ENCODE data around the gene UGT2A3. TPM values are rescaled to one million over a fixed set of nuclear protein-coding genes. Genes with fewer than 3 reads are reported as not detected.
"Not testable (repeated sequence)": the region's sequence is repeated elsewhere in the genome, so short reads cannot be mapped to it uniquely, and the experiment has no call there.

Gene UGT2A3
- not detected in 2 replicates for total RNA-seq (2014; rRNA removed; shearing (Covaris generic); ENCODE audit: low replicate concordance)

DNA sequence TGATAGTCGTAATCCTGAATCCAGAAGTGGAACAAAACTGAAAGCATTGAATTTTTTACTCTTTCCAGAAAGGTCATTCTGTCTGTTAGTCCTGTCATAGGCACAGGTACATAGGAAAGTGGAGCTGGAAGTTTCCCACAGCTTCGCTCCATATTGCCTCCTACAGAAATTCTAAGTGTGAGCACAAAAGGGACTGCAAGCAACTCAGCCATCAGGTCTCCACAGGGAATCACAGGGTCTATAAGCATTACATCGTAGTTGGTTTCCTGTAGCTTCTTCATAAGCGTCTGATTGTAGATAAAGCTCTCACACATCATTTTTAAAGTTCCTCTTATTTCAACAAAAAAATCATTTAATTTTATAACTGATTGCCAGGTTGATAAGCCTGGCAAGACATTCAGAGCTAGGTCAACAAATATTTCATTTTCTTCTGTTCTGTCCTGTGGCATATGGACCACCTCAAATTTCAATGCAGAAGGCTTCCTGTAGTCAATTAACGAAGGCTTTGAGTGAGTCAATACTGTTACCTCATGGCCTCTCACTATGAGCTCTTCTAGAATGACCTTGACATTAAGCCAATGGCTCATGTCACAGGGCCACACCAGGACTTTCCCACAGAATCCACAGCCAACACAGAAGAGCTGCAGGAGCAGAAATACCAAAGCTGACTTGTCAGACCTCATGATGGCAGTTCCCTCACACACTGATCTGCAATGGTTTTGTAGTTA, at the start of gene UGT2A3:
Gene UGT2A3 (minus strand): TSS at position 727 of the 728 bp plus-strand sequence. CDS start 44 bp downstream, at position 683.
- H3K36me3 ChIP-seq = no peaks in the 10 kb centered on the region
- no peaks in the 10 kb centered on the region for H3K9me3 ChIP-seq
- no peak within 1 kb of the TSS for H3K4me3 ChIP-seq
- no peaks in the 10 kb centered on the region for H3K27me3 ChIP-seq
- DNase-seq = no peak

DNA sequence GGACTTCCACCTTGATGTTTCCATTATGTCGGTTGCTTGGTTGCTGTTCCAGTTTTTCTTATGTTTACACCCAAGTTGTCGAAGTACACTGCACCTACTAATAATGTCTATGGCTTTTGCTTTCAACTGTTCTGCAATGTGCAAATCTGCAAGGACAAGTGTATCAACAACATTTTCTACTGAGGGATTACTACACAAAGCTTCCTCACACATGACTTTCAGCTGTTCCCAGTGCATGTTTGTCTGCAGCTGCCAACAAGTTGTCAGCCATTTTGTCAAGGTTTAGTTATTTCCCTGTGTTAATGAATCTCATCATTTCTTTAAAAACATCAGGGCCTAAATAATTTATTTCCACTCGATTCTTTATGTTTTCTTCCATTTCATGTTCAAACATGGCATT, 45.4 kb upstream of the UGT2A3 start:
- no peak for DNase-seq
- H3K4me3 ChIP-seq = no peak overlapping the region
- H3K27me3 ChIP-seq = no peaks in the 10 kb centered on the region
- H3K9me3 ChIP-seq = no peaks in the 10 kb centered on the region
- H3K36me3 ChIP-seq = no peaks in the 10 kb centered on the region

DNA sequence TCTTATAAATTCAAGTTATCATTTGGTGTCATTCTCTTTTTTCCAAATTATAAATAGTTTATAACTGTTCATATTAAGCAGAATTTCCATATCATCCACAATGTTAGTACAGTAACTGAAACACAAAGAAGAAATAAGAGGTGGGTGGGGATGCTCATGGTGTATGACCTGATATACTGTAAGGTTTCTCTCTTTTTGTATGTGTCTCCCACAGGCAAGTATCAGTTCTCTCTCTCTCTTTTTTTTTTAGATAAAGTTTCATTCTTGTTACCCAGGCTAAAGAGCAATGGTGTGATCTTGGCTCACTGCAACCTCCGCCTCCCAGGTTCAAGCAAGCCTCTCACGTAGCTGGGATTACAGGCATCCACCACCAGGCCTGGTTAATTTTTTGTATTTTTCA, 43.7 kb upstream of the UGT2A3 start:
- DNase-seq = no peak
- H3K27me3 ChIP-seq = no peaks in the 10 kb centered on the region
- H3K4me3 ChIP-seq = no peak overlapping the region

DNA sequence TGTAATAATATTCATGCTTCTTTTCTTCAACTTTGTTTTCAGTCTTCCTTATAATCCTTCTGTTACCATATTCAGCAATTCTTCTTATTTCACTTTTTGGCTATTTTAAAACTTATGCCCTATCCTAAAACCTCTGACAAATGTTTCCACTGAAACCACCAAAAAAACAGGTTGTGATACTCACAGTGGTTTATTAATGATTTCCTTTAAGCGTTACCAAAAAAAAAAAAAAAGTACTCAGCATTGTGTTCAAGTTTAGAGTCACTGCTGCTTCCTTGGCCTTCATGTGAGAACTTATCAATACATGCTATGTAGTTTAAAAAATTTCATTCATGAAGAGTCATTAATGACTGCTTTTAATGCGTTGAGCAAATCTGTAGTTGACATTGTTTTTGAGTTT, 35.4 kb upstream of the UGT2A3 start:
- no peaks in the 10 kb centered on the region for H3K27me3 ChIP-seq
- no peaks in the 10 kb centered on the region for H3K9me3 ChIP-seq
- no peak overlapping the region for H3K4me3 ChIP-seq
- DNase-seq = no peak
- no peaks in the 10 kb centered on the region for H3K36me3 ChIP-seq

More for the DNA sequence above, 43.7 kb upstream of the UGT2A3 start:
- Histone ChIP-seq H3K9me3 (no peaks in the 10 kb centered on the region), H3K36me3 (no peaks in the 10 kb centered on the region)

DNA sequence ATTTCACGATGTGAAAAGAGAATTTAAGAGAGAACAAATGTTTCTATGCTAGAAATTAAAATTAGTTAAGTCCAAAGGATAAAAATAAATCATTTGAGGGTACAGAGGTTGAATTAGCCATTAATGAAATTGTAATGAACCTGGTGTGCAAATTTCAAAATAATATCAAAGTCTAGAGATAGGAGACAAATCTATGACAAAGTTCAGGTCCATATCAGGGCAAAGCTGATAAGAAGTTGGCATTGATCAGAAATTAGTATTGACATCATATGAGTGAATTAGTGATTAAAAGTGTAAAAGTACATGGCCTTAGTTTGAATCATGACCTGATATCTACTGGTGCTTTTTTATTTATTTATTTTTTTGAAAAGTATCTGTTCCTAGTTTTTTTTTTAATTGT, 33.8 kb upstream of the UGT2A3 start:
- Histone ChIP-seq H3K4me3 (no peak overlapping the region), H3K36me3 (no peaks in the 10 kb centered on the region), H3K27me3 (no peaks in the 10 kb centered on the region), H3K9me3 (no peaks in the 10 kb centered on the region)
- DNase-seq = no peak

DNA sequence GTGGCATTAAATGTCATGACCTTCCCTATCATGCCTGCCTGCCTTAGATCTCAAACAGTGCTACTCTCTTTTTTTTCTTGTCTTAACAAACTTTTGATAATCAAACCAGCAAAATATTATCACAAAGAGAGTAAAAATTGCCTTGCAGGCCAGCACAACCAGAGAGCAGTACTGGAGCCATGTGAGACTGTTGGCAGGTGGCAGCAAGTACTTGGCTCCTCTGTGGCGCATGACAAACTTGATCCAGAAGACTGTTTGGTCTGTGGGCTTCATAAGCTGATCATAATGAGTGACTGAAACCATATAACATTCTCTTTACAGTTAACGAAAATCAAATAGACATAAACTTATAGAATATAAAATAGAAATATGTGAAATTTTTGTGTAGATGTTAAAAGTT, 33.3 kb upstream of the UGT2A3 start:
- no peaks in the 10 kb centered on the region for H3K27me3 ChIP-seq
- no peak for DNase-seq
- H3K4me3 ChIP-seq = no peak overlapping the region
- H3K9me3 ChIP-seq = no peaks in the 10 kb centered on the region
- no peaks in the 10 kb centered on the region for H3K36me3 ChIP-seq

DNA sequence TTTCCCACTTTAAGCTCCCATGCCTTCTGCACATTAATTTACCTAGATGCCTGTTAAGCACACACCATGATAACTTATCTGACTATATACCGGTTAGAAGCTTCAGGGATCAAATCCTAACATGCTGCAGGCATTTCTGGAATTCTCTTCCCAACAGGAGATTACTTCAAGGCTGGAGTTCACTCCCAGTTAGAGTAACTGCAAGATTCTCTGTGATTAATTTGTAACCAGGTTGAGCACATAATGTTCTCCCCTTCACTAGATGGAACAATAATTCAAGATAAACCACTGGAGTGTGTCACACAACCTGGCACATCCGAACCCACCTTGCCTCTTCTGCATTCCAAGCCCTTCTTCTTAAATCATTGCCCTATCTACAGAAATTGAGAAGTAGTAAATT, 11.8 kb upstream of the UGT2A3 start:
- no peak for DNase-seq
- H3K36me3 ChIP-seq = no peaks in the 10 kb centered on the region
- H3K4me3 ChIP-seq = no peak overlapping the region
- H3K27me3 ChIP-seq = no peaks in the 10 kb centered on the region
- H3K9me3 ChIP-seq = no peaks in the 10 kb centered on the region

DNA sequence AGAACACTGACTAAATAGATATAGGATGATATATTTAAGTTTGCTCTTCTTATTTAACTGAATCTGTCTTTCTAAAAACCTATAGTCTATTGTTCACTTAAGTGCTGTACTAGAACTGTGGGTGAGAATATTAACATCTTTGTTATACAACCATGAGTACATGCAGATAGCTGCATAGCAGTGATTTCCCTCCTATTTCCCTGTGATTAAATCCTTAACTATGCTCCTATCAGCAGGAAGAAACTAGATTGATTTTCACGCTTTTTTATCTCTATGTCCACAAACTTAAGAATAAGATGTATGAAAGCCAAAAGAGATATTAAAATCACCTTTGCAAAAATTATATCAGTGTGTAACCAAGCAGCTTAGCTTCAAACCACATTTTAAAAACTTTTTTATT, 11.3 kb upstream of the UGT2A3 start:
- no peak for DNase-seq

DNA sequence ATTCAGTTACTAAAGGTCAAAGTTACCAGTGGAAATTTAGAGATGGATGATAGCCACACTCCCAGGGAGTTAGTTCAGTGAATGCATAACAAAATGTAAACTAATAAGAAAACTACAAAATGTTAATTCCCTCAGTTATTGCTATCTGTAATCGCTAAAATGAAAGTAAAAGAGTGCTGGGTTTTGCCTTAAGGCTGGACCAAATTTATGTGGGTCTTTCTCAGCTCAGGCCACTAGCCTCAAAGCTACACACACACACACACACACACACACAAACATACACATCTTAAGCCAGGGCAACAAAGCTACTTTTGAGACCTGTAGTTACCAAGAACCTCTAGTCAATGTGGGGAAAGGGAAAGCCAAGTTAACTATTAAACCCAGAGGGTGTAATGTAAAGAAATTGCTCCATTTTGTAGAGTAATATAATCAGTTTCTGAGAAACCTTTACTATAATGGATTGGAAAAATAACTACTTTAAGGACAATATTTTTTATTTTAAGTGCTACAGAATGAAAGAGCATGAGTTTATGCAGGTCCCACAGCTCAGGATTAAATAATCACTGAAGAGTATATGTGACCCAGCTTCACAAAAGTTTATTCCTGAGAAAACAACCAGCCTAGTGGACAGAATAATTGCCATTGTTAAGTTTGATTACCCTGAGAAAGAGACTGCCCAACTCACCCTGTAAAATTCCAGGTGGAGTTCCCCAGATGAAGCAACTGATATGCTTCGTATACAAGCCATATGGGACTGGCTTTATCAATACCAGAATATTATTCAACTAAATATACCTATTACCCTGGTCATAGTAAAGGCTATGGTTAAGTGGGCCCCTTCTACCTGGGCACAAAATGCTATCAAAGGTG, 8.9 kb upstream of the UGT2A3 start:
- Histone ChIP-seq H3K36me3 (no peaks in the 10 kb centered on the region), H3K4me3 (no peak overlapping the region), H3K9me3 (no peaks in the 10 kb centered on the region), H3K27me3 (no peaks in the 10 kb centered on the region)
- no peak for DNase-seq

More for the DNA sequence above, 11.3 kb upstream of the UGT2A3 start:
- Histone ChIP-seq H3K4me3 (no peak overlapping the region), H3K9me3 (no peaks in the 10 kb centered on the region), H3K27me3 (no peaks in the 10 kb centered on the region), H3K36me3 (no peaks in the 10 kb centered on the region)

DNA sequence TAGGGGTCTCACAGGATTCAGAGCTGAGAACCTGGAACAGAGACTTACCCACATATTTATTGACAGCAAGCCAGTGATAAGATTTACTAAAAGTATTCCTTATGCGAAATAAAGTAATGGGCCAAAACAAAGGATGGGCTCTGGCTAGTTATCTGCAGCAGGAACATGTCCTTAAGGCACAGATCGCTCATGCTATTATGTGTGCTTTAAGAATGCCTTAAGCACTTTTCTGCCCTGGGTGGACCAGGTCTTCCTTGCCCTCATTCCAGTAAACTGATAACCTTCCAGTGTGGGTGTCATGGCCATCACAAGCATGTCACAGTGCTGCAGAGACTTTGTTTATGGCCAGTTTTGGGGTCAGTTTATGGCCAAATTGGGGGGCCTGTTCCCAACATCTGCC, 7.5 kb upstream of the UGT2A3 start:
- H3K27me3 ChIP-seq, H3K36me3 ChIP-seq, H3K9me3 ChIP-seq, H3K4me3 ChIP-seq, DNase-seq: not testable (repeated sequence)

DNA sequence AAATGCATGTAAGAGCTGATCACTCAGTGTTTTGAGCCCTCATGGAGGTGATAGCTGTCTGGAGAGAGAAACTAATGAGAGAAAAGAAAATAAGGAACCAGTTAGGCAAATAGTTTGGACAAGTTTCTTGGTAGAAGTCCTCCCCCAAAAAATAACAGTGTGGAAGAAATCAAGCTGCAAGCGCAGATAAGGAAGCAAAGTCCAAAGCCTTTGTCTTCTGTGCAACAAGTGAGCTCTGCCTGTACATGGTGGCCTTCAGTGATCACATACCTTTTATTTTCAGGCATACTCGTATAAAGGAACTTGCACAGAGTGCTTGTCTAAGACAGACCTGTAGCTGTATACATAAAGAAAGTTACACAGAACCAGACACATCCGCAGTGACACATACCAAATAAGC, 2.5 kb upstream of the UGT2A3 start:
- Histone ChIP-seq H3K27me3 (no peaks in the 10 kb centered on the region), H3K4me3 (no peak overlapping the region), H3K36me3 (no peaks in the 10 kb centered on the region), H3K9me3 (no peaks in the 10 kb centered on the region)
- DNase-seq = no peak

DNA sequence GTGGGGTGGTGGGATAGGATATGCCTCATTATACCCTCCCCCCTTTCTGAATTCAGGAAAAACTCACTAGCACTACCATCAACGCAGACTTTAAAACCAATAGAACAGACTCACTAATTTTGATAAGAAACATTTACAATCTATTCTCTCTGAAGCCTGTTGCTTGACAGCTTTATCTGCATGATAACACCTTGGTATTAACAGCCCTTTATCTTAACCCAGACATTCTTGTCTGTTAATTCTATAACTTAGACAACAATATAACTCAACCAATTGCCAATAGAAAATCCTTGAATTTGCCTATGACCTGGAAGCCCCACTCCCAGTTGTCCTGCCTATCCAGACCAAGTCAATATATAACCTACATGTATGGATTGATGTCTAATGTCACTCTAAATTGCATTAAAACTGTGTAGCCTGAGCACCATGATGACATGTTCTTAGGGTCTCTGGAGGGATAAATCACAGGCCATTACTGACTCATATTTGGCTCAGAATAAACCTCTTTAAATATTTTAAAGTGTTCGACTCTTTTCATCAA, 1.5 kb upstream of the UGT2A3 start:
- H3K9me3 ChIP-seq = no peaks in the 10 kb centered on the region
- DNase-seq = no peak
- no peaks in the 10 kb centered on the region for H3K36me3 ChIP-seq
- H3K4me3 ChIP-seq = no peak overlapping the region
- no peaks in the 10 kb centered on the region for H3K27me3 ChIP-seq

DNA sequence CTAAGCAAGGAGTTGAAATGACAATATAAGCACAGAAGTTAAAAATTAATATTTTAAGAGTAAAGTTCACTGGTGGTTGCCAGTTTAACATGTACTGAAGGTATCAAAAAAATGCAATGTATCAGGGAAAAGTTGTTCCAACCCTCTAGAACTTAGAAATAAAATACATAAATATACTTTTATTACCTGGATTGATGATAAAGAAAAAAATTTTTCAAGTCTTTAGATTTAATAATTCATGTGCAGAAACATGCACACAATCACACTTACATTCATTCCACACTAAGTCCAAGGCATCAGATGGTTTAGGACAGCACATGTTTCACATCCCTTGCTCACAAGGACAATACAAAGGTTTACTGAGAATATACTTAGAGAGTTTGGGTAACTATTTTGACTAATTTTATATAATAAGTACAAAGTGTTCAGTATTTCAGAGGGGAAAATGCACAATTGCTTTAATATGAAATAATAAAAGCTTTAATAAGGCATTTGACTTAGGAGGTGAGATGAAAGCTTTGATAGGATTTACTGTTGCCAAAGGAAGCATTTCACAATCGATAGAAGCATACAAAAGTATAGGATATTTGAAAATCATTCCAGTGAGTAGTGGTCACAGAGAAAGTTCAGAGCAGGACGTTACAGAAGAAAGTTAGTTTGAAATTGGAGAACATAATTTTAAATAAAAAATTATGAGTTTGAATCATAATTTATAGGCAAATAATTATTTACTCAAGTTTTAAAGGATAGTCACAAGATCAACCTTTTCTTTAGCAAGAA, 392 bp upstream of the UGT2A3 start:
- H3K9me3 ChIP-seq = no peaks in the 10 kb centered on the region
- no peaks in the 10 kb centered on the region for H3K36me3 ChIP-seq
- no peak overlapping the region for H3K4me3 ChIP-seq
- no peak for DNase-seq
- H3K27me3 ChIP-seq = no peaks in the 10 kb centered on the region

DNA sequence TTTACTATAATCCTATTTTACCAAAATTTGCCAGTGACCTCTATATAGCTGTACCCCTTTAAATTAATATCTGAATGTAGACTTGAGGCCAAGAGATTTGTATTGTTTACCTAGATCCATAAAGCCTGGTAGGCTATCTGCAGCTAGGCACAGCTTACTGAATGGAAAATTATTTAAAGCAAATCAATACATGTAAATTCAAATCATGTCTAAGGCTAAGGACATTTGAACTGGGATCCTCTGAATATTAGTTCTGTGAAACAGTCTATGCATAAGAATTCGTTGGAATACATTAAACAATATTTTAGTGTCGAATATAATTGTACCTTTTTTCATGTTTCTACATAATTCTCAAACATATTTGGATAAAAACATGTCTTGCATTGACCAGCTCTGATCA, 1.6 kb downstream of the UGT2A3 start:
- H3K9me3 ChIP-seq = no peaks in the 10 kb centered on the region
- no peak for DNase-seq
- no peaks in the 10 kb centered on the region for H3K27me3 ChIP-seq
- H3K36me3 ChIP-seq = no peaks in the 10 kb centered on the region
- H3K4me3 ChIP-seq = no peak overlapping the region

DNA sequence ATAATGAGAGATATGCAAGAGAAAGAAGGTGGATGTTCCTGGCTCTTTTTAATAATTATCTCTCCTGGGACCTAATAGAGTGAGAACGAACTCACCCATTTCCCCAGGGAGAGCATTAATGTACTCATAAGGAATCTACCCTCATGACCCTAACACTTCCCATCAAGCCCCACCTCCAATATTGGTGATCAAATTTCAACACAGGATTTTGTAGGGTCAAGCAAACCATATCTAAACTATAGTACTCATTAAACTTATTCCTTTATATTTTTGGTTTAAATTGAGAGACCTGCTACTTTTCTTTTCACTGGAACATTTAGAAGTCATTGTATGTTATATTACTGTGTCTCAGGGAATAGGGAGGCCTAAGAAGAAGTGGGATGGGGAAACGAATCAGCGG, 2.6 kb downstream of the UGT2A3 start:
- DNase-seq = no peak
- Histone ChIP-seq H3K27me3 (no peaks in the 10 kb centered on the region), H3K4me3 (no peak overlapping the region), H3K36me3 (no peaks in the 10 kb centered on the region), H3K9me3 (no peaks in the 10 kb centered on the region)

DNA sequence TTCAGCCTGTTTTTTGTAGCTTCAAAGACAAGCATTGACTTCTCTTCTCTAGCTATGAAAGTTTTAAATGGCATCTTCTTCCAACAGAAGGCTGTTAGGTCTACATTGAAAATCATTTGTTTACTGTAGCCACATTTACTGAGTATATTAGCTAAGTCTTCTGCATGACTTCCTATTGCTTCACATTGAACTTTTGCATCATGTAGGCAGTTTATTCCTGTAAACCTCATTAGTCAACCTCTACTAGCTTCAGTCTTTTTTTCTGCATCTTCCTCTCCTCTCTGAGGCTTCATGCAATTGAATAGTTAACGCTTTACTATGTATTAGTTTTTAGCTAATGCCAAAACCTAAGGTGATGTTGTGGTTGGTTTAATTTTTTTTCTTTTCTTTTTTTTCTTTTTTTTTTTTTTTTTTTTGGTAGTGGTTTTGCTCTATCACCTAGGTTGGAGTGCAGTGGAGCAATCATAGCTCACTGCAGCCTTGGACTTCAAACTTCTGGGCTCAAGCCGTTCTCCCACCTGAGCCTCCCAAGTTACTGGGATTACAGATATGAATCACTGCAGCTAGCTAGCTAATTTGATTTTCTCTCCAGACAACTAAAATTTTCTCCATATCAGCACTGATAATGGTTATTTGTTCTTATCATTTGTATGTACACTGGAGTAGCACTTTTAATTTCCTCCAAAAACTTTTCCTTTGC, 3.4 kb downstream of the UGT2A3 start:
- Histone ChIP-seq H3K27me3 (no peaks in the 10 kb centered on the region), H3K9me3 (no peaks in the 10 kb centered on the region), H3K4me3 (no peak overlapping the region), H3K36me3 (no peaks in the 10 kb centered on the region)
- DNase-seq = no peak
